Measurements from ENCODE around the gene HOXB13.
A peak's percentile ranks its signal among the peaks of the same experiment; 100 is the strongest.

Gene HOXB13

DNA sequence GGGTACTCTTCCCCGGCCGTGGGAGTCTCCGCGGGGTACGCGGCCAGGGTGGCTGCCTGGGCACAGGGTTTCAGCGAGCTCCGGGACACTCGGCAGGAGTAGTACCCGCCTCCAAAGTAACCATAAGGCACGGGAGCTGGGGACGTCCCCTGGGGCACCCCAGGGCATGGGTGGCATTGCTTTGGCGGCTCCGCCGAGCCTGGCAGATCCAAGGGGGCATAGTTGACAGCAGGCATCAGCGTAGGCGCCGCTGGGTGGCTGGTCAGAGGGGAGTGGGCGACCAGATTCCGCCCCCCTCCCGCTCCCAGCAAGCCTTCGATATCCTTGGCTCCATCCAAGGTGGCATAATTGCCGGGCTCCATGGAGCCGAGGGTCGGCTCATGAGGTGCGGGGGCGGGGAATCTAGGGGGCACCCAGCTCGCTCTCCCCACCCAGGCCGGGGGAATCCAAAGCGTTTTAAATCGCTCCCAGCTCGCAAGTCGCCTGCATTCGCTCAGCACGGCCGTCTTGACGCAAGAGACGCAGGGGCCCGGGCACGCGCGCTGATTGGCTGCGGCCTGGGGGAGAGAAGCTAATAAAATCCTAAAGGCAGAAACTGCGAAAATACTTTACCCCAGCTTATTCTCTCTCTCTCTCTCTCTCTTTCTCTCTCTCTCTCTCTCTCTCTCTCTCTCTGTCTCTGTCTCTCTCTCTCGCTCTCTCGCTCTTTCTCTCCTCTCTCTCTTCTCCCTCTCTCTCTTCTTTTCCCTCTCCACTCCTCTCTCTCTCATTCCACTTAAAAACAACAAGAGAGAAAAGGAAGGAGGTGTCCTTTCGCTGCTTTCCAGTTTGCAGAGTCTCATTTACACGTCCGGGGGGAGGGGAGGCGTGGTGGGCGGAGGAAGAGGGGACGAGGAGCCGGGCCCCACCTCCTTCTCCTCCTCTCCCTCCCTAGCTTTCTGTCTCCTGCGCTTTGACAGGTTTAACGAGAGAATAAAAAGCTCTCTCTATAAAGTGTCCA lies at the start of gene HOXB13:
TSS of gene HOXB13 (minus strand) at position 519 of the 1,000 bp plus-strand sequence. CDS start at position 362, 157 bp downstream.
- peak; percentile 77 for DNase-seq

DNA sequence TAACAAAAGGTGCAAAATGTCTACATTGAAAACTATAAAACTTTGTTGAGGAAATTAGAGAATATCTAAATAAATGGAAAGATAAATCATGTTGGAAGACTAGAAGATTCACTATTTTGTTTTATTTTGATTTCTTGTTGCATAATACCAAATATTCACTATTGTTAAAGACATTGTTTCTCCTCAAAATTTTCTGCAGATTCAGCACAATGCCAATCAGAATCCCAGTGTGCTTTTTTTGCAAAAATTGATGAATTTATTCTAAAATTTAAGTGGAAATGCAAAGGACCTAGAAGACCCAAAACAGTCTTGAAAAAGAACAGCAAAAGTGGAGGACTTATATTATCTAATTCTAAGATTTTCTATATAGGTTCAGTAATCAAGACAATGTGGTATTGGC lies 48.1 kb upstream of the HOXB13 start:
- no peak for DNase-seq

DNA sequence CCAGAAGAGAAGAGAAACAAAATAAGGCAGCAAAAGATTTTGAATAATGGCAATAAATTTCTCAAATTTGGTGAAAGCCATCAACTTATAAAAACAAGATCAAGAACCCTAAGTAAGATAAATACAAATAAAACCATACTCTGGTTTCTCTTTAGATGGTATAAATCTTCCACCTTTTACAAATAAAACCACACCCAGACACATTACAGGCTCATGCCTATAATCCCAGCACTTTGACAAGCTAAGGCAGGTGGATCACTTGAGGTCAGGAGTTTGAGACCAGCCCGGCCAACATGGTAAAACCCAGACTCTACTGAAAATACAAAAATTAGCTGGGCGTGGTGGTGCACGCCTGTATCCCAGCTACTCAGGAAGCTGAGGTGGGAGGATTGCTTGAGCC lies 44.7 kb upstream of the HOXB13 start:
- DNase-seq, result no peak

DNA sequence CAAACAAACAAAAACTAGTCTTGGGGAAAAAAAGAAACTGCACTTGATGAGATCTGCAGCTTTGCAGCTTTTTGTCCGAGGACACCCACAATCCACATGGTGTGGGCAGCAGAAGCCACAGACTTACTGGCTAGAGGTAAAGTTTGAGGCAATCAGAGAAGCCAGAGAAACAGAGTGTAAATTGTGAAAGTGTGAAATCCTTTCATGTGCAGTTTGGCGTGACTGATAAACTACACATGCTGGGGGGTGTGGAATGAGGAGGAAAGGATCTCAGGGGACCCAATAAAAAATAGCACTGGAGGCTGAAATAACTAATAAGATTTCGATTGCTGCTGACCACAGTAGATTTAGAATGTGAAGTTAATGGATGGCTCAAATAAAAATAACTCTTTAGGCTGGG lies 42.4 kb upstream of the HOXB13 start:
- DNase-seq, result no peak

DNA sequence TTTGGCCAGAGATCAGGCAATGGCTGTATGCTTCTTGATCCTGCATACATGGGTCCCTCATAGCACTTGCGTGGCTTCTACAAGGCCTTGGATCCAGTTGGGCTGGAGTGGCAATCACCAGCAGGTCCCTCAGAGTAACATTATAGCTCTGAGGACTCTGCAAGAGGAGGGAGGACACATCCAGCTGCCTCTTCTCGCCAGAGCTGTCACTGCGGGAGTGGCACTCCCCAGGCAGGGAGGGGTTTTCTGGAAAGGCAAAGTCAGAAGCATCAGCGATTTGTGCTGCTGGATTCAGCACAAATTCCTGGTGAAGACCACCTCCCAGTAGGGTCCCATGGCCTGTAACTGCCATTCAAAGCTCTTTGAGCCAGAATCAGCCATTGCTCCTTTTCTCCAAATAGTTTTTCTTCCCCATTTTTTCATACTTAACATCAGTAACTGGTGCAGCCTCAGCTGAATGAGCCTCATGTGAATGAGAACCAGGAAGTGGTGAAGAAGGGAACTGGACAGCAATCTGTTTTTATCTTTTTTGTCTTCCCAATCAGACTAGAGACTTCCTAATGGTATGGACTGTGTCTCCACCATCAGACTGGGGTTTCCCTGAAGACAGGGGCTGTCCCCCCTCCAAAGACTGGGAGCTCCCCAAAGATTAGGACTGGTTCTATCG lies 40.6 kb upstream of the HOXB13 start:
- no peak for DNase-seq

DNA sequence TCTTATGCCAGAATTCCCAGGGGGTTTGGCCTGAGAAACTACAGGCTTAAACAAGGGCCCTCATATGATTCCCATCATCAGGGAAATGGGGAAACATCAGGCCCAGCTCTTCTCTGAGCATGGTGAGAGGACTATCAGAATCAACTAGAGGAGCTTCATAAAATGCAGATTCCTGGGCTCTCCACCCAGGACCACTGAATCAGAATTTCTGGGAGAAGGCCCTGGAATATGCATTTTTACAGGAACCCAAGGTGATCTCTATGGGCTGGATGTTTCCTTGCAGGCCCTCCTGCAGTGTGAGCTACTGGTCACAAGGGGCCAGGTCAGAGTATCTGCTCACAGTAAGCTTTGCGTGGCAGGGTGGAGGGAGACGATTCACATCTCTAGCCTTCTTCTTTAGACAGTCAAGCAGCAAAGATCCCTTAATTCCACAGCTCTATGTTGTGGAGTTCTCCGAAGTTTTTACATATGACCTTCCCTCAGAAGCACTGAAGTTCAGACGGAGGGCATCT lies 38.8 kb upstream of the HOXB13 start:
- DNase-seq, result no peak

DNA sequence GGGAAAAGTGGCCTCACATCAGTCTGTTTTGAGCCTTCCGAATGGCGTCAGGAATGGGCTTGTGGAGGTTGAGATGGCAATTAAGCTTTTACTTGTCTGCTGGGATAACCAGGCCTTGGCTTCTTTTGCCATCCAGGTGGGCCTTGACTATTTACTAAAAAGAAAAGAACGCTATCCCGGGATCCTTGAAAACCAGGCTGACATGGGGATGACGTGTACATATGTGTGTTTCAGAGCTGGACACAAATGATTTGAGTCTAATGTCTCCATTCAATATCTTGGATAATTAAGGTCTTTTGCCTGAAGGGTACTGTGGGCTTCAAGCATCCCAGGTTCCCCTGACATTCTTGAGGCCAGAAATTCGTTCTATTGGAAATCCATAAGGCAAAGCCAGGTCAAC lies 32.6 kb upstream of the HOXB13 start:
- DNase-seq, result no peak

DNA sequence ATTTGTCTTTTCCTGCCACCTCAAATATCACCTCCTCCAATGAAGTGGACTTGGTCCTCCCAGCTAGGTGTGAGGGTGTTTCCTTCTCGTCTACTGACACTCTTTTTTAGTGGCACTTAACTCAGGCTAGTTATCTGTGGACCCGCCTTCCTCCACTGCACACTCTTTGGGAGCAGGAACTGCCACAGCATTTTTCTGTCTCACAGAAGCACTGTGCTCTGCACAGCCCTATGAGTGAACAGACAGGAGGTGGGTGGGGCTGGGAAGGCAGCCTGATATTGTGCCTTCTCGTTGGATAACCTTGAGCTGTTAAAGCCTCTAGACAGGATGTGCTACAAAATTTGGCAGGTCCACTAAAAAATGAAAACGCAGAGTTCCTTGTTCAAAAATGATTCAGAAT lies 31.9 kb upstream of the HOXB13 start:
- no peak for DNase-seq

DNA sequence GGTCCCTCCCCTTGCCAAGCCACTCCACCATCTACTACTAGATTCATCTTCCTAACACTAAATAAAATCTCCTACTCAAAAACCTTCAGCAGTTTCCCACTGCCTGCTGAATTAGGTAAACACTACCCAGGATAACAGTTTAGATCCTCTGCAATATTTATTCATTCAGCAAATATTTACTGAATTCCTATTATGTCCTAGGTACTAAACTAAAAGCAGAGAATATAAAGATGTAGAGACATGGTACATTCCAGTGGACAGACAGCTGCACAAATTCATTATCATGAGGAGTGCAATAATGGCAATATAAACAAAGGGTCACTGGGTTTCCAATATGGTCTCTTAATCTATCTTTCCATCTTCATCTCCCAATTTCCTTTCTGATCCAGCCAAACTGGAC lies 30.7 kb upstream of the HOXB13 start:
- no peak for DNase-seq

DNA sequence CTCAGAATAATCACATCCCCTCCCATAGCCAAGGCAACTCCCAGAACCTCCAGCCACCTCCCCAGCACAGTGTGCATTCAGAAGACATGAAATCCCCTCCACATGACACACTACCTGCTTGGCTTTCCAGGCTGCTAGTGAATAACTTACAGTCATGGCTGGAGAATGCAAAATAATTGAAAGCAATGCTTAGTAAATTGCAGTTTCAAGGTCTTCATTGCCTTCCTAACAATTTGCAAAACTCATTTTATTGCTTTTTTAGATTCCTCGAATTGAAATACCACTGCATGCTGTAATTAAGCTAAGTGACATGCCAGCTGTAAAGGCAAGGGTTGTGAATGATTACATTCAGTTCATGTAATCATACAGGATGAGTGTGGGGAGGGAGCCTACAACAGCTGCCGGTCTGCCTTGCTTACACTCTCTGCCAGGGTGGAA lies 29.0 kb upstream of the HOXB13 start:
- no peak for DNase-seq

DNA sequence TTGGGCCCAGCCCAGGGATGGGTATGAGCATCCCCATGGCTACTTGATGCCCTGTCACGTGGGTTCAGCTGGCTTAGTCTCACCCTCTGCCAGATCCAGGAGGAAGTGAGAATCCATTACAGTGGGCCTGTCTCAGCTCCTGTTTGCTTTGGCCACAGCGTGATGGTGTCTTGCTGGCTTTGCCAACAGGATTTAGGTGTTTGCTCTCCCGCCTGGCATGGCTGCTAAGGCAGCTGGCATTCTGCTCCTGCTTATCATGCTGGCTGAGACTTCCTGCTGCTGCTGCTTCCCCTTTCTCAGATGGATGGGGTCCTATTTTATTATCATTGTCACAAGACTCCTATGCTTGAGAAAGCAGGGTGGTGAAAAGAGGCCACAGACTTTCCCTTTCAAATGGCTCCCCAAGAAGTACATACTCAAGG lies 28.3 kb upstream of the HOXB13 start:
- DNase-seq, result no peak

DNA sequence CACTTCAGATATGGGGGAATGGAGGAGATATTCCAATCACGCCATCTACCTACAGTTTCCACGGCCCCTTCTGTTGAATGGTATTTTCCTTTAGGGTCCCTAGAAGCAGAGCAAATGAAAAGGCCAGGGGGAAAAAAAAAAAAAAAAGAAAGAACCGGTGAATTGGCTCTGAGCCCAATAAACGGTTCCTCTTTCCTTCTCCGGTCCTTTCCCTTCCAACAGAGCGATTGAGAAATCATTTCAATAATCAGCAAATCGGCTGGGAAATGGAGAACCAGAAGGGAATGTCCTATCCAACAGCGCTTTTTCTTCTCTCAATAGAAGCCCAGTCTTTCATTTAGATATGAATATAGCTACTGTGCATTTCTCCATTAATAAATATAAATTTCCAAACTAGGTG lies 26.8 kb upstream of the HOXB13 start:
- DNase-seq, result no peak

DNA sequence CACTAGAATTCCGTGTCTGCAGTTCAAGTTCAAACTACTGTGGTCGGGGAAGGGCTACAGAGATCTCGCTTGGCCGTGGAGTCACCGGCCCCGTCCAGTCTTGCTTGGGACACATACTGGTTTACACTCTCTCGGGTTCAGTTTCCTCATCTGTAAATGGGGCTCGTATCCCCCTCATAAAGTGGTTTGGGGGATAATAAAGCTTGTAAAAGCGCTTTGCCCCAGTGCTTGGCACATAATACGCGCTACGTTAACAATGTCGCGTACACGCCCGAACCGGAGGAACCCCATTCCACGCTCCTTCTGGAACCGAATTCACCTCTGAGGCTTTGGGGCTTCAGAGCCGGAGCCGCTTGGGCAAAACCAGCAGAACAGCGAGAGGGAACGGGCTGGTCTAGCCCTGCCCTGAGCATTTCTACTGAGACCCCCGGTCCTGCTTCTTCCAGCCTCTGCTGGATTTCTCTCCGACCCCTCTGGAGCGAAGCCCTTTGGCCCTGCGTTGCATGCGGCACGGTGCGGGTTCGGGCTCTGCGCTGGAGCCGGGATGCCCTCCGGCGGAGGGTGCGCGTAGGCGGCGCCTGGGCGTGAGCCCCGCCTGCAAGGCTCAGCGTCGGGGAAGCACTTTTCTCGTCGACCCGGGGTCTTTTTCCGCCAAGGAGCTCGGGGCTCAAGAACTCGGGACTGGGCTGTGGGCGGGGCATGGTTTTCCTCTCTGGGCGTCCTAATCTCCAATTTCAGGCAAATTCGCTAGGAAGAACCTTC lies 26.1 kb upstream of the HOXB13 start:
- no peak for DNase-seq

DNA sequence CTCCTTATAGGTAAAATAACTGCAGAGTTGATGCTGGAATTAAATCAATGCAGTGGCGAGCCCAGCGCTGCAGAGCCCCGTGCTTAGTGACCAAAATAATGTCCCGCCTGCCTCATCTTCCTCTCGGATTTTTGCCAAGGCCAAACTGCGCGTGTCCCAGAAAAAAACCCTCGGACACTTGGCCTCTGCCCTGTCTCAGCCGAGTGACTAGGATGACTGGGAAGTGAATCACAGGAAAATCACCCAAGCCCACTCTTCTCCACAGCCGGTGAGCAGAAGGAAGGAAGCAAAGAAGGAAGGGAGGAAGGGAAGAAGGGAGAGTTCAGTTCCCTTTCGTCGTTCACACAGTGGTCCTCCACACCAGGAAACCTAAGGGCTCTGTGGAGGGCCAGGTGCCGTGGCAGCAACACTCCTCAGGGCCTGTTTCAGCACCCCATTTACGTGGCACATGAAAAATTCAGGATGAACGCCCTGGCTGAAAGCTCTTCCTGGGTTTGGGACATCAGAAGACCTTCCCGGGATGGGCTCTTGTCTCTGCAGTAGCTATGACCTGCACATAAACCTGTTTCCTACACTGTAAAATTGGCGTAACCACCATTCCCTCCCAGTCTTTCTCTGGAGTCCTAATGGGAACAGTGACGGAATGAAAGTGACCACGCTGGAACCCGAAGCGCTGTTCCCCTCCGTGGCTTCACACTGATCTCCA lies 25.4 kb upstream of the HOXB13 start:
- no peak for DNase-seq

DNA sequence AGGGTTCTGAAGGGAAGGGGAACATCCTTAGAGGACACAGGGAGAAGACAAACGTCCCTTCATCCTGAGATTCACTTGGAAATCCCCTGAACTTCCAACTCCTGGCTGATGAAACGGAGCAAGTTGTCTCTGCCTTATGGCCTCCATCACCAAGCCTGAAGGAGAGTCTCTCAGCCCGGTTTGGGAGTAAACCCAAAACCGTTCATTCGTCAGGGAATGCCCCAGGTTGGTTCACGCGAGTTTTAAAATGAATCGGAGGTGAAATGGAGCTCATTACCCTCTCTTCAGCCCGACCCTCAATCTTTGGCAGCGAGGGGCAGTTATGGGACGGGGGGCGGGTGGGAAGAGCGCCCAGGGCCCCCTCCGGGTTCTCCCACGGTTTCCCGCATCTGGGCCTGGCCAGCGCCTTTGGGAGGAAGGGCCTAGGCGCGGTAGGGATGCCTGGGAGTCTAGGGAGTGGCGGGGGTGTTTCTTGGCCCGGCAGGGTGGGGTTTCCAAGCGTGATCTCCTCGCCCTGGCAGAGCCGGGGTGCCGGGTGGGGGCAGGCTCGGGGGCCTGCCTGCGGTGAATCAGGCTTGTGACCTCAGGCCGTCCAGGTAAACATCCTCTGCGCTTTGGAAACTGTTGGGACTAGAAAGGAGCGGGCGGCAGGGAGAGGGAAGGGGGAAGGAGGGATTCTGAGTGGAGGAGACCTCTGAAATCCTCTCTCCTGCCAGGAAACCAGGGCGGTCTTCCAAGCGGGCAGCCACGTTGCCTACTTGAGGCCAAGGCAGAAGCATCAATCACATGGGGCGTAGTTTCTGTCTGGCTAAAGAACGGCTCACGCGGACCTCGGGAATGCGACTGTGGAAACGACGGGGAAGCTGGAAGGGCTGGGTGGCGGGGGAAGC lies 24.1 kb upstream of the HOXB13 start:
- no peak for DNase-seq

DNA sequence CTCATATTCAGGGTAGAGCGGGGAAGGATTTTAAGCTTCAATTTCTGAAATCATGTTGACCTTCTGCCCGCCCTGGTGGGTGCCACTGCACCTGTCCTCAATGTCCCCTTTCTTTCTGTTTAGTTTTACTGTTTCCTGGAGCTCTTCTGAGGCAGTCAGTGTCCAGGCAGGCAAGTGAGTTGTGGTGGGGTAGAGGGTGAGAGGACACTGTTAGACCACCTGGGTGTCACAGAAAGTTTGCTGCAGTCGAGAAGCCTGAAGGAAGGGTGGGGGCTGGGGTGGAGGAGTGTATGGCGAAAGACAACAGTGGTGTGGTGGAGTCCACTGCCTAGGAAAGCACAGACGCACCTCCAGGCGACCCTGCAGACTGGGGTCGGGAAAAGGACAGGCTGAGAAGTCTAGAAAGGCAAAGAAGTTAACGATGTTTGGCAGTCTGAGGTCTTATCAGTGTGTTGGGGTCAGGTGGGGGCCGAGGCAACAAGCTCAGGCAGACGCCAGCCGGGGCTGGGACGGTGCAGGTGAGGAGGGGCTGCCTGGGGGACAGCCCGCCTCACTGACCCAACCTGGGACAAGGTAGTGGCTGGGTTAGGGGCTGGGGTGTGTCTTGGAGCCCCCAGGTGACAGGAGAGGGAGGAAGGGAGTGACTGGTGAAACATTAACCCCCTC lies 23.3 kb upstream of the HOXB13 start:
- peak; percentile 33 for DNase-seq

DNA sequence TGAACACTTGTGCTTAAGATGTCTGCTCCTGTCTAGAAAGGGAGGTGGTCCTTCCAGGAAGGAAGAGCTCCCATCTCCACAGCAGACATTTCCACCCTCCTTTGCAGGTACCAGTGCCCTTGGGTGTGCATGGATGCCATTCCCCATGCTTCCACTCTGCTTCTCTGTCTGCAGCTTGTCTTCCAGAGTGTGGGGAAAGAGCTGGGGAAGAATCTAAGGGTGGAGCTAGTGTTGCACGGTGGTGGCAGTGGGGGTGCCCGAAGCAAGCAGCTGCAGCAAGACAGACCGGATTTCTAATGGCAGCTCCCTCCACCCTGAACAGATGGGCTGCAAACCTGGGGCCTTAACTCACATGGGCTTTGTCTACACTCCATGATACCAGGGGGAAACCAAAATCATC lies 22.6 kb upstream of the HOXB13 start:
- DNase-seq, result no peak

DNA sequence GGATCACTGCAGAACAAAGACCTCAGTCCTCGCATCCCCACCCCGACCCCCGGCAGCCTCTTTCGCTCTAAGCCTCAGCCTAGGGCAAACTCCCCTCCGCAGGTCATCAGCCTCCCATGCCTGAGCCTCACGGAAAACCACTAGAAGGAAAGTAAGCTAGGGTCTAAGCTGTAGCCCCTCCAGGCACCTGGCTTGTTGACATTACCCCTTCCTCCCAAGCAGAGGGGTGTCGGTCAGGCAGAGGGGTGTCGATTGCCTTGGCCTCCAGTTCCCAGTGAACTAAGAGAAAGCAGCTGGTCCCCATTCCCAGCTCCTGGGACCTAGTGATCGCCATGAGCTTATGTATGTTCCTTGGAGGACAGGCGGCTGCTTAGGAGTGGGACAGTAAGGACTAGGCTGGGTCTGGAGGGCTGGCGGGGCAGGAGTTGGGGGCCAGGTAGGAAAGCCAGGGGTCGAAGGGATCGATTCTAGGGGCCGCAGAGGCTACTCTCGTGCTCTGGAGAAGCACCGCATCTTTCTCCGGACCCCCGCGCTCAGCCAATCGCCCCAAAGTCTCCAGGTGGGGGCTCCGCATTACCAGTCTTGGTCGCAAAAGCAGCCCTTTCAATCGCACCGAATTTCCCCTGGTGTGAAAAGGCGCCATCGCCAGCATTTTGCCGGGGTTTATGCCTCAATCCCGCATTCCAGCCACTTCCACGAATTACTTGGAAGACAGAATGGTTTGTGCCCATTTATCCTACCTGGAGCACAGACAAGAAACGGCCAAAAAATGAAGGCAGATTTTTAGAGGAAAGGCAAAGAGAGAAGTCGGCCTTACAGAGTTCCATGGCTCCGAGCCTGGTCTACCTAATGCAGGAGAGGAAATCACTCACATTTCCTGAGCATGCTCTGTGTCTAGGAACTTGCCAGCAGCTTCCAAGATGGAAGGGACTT lies 21.3 kb upstream of the HOXB13 start:
- no peak for DNase-seq

DNA sequence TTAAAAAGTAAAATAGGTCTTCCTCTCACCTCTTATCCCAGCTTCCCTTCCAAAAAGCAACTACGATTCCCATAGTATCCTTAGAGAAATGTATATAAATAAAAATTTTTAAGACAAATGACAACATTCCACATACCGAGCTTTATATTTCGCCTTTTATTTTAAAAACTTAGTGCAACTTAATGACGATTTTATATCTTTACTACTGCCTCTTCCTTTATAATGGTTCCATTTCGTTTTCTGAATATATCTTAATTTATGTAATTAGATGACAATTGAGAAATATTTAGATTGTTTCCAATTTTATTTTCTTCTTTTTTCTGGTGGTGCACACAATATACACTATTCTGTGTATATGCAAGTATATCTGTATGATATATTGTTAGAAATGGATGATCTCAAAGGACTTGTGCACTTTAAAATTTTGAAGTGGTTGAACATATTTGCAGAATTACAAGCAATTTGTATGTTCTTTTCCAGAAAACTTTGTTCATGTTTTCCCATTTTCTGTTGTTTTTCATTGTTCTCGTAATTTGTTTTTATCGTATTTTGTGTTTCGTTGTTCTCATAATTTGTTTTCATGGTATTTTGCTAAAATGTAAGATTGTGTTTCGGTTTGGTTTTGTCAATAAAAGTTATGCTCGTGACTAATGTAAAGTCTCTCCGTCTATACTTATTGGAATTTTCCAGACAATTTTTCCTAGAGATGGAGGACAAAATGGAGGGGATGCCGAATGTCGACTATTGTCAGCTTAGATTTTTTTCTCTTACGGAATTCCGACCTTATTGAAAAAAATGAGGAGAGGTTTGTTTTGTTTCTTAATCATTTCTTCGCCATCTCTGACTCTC lies 20.4 kb upstream of the HOXB13 start:
- no peak for DNase-seq

Measured in activated effector memory CD4-positive, alpha-beta T cell treated with anti-CD3 and anti-CD28 coated beads, Interleukin-2, amount 50 U/mL, for 16 hours (primary cell).